DND-41 (cell line): ENCODE measurements around the gene SLC1A4.

Source experiments
- EZH2 ChIP-seq: IDR thresholded peaks from 3 replicates; pipeline ENCODE4 v1.6.1; 2012; ENCODE audit warnings: borderline replicate concordance, low read depth, mild to moderate bottlenecking, moderate library complexity, low read length, inconsistent platforms; ENCODE audit not compliant: severe bottlenecking
- TF ChIP-seq, protein P1 (sequence below): IDR thresholded peaks from 2 replicates; pipeline ENCODE4 v1.5.1; 2012; ENCODE audit warnings: borderline replicate concordance, low read length, moderate library complexity, mild to moderate bottlenecking; ENCODE audit not compliant: poor library complexity, severe bottlenecking; ENCODE audit errors: extremely low read depth

DNA sequence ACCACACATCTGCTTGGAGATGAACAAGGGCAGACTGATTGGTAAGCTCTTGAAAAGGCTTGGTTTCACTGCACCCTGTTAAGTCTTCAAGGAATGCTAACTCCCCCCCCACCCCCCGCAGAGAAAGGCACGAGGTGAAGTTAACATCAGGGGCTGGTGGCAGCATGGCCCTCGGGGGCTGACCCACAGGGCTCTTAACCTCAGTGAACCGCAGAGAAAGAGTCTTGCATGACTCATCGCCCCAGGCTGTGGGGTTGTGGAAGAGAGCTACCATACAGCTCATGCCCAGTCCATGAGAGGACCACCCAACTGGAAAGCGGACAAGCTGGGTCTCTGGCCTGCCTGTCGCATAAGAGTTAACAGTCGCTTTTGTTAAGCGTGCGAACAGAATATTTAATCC is 56.5 kb downstream of the SLC1A4 start:
- TF ChIP-seq, protein P1, sequence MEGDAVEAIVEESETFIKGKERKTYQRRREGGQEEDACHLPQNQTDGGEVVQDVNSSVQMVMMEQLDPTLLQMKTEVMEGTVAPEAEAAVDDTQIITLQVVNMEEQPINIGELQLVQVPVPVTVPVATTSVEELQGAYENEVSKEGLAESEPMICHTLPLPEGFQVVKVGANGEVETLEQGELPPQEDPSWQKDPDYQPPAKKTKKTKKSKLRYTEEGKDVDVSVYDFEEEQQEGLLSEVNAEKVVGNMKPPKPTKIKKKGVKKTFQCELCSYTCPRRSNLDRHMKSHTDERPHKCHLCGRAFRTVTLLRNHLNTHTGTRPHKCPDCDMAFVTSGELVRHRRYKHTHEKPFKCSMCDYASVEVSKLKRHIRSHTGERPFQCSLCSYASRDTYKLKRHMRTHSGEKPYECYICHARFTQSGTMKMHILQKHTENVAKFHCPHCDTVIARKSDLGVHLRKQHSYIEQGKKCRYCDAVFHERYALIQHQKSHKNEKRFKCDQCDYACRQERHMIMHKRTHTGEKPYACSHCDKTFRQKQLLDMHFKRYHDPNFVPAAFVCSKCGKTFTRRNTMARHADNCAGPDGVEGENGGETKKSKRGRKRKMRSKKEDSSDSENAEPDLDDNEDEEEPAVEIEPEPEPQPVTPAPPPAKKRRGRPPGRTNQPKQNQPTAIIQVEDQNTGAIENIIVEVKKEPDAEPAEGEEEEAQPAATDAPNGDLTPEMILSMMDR: no peak
- no peak for TF ChIP-seq EZH2
